ENCODE data around the gene LPP. TPM values are rescaled to one million over a fixed set of nuclear protein-coding genes. Genes with fewer than 3 reads are reported as not detected.

LPP gene
- total RNA-seq, 1 donor = 196 TPM

DNA sequence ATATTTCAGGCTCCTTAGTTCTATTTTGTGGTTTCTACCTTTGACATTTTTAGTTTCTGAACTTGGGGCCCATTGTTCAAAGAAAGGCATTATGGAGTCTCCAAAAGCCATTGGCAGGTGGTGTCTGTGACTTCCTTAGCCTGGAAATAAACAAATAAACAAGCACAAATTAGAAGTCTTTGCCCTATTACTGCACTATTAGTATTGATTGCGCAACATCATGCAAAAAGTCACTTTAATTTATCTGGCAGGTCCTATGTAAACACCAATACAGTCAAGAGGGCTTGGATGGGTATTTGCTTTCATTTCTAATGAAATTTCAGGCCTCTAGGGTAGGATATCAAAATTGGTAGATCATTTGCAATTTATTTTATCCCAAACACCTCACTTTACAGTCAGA lies 85.6 kb downstream of the LPP start:
- TF ChIP-seq, protein P1, sequence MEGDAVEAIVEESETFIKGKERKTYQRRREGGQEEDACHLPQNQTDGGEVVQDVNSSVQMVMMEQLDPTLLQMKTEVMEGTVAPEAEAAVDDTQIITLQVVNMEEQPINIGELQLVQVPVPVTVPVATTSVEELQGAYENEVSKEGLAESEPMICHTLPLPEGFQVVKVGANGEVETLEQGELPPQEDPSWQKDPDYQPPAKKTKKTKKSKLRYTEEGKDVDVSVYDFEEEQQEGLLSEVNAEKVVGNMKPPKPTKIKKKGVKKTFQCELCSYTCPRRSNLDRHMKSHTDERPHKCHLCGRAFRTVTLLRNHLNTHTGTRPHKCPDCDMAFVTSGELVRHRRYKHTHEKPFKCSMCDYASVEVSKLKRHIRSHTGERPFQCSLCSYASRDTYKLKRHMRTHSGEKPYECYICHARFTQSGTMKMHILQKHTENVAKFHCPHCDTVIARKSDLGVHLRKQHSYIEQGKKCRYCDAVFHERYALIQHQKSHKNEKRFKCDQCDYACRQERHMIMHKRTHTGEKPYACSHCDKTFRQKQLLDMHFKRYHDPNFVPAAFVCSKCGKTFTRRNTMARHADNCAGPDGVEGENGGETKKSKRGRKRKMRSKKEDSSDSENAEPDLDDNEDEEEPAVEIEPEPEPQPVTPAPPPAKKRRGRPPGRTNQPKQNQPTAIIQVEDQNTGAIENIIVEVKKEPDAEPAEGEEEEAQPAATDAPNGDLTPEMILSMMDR (IDR thresholded peaks at IDR 0.05; ENCODE audit: insufficient read depth, low read depth, low read length) = no peak
- no peak for DNase-seq (ENCODE audit: low read depth)
- H3K4me3 ChIP-seq (ENCODE audit: low read depth, low read length) = no peak overlapping the region

- TF ChIP-seq, protein P1 (IDR thresholded peaks at IDR 0.05; ENCODE audit: insufficient read depth, low read depth, low read length) = no peak
- H3K4me3 ChIP-seq (ENCODE audit: low read depth, low read length) = no peak overlapping the region
- no peak for DNase-seq (ENCODE audit: low read depth)
These were observed 86.4 kb downstream of the LPP start for GRCh38 chr3:188240189-188240981.

DNA sequence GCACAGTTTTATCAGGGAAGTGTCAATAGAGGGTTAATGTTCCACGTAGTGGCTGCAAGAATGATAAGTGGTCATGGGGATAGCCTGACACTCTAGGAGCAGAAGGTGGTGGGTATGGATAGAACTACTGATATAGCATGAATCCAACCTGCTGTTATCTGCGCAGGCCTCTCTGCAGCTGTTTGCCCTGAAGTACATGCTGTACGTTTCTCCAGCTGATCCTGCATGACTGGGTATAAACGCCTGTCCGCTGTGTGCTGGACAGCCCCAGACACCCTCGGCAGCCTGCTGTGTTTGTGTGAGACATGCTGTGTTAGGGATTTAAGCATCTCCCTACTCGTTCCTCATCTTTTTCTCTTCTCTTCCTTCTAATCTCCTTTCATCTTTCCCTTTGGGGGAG lies 87.1 kb downstream of the LPP start:
- H3K4me3 ChIP-seq (ENCODE audit: low read depth, low read length) = no peak overlapping the region
- DNase-seq (ENCODE audit: low read depth) = peak; percentile 77
- TF ChIP-seq, protein P1 (IDR thresholded peaks at IDR 0.05; ENCODE audit: insufficient read depth, low read depth, low read length) = no peak

GRCh38 chr3:188241883-188242282 lies 87.9 kb downstream of the LPP start:
- TF ChIP-seq, protein P1 (IDR thresholded peaks at IDR 0.05; ENCODE audit: insufficient read depth, low read depth, low read length) = no peak
- DNase-seq (ENCODE audit: low read depth) = no peak
- no peak overlapping the region for H3K4me3 ChIP-seq (ENCODE audit: low read depth, low read length)

DNA sequence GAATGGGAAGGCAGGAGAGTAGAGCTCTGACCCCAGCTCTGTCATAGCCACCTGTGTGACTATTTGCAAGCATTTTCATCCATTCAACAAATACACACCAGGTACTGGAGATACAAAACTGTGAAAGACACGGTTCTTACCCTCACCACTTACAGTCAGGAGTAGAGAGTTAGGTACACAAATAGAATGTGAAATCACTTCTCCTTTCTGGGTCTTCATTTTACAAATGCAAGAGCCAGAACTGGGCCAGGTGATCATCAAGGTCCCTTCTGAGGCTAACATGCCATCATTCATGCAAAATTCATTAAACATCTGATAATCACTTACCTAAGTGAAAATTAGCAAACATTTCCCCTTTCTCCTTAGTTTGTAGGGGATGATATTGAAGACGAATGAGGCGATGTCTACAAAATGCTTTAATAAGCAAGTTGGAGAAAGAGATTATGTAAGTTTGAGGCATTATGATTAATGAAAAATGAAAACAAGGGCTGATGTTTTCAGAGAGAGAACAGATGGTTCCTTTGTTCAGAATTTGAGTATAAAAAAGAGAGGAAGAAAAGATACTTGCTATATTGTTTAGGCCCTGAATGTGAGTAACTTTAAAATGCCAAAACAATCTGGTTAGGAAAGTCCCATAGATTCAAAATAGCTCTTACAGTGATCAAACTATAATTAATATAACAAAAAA lies 88.6 kb downstream of the LPP start:
- H3K4me3 ChIP-seq (ENCODE audit: low read depth, low read length) = no peak overlapping the region
- DNase-seq (ENCODE audit: low read depth) = no peak
- TF ChIP-seq, protein P1 (IDR thresholded peaks at IDR 0.05; ENCODE audit: insufficient read depth, low read depth, low read length) = no peak

DNA sequence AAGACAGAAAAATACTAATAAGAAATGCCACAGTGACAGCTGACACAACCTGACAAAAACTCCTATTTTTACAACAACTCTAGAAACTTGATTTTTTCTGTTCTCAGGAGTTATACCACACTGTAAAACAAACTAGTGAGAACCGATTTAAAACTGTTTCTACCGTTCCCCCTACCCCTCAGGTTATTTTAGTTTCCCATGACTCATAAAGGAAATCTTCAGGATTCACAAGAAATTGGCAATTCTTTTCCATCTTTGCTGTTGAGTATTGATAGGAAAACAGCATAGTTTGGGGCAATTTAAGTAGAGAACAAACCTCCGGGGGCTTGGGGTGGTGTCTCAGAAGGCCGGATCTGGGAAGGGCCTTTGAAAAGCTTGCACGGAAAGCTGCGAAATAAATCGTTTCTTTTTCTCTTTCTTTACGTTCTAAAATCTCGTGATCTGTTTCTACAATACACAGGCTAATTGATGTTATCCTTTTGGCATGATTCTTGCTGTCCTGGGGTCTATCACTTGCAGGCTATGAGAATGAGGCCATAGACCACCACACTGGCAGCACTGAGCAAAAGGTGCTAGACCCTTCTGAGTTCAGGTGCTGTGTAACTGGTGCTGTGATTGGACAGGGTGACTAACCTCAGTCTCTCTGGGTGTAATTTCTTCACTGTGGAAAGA lies 89.3 kb downstream of the LPP start:
- H3K4me3 ChIP-seq (ENCODE audit: low read depth, low read length) = no peak overlapping the region
- TF ChIP-seq, protein P1 (IDR thresholded peaks at IDR 0.05; ENCODE audit: insufficient read depth, low read depth, low read length) = no peak
- no peak for DNase-seq (ENCODE audit: low read depth)
